ENCODE data around the gene MED27. TPM values are rescaled to one million over a fixed set of nuclear protein-coding genes. Genes with fewer than 3 reads are reported as not detected.

The MED27 gene
- total and polyA plus RNA-seq, 2 donors (not counting 1 experiment from before 2014, with no cell fraction given): 13.4 to 44.7 TPM

DNA sequence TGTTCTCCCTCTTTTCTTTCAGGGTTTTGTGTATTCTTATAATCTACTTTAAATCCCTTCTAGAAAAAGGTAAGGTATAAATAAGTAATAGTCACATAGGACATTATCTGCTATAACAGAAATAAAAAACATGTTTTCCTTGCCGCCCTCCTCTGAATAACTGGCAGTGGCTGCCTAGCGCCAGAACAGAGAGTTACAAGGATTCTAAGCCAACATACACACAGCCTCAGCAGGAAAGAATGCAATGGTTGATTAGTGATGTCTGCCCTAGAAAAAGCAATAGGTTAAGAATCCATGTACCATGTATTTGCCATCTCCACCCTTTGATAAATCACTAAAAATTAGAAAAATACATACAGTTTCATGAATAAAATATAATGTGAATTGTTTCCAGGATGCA, 4.9 kb downstream of the MED27 start:
- Histone ChIP-seq H3K4me3 (replicated peaks in 1 of 4; ENCODE audit: control extremely low read depth in 1 of 4, insufficient read depth in 1 of 4, low read depth in 3 of 4, low read length in 4 of 4) (no peak overlapping the region), H3K79me2 (ENCODE audit: control insufficient read depth, insufficient read depth, low read length) (peaks cover 51% of the 10 kb centered on the region), H3K9me3 (ENCODE audit: control insufficient read depth, insufficient read depth, low read depth, low read length) (no peaks in the 10 kb centered on the region), H4K20me1 (ENCODE audit: control insufficient read depth, extremely low read depth, insufficient read depth, low read length) (peaks cover 3% of the 10 kb centered on the region), H3K27ac (ENCODE audit: insufficient read depth, low read length) (no peak overlapping the region), H3K36me3 (ENCODE audit: control insufficient read depth, insufficient read depth, low read length) (peaks cover 5% of the 10 kb centered on the region), H3K4me2 (ENCODE audit: extremely low read depth, insufficient read depth, low read length) (no peak overlapping the region), H3K4me1 (ENCODE audit: control insufficient read depth, extremely low read depth, insufficient read depth, low read length) (no peaks in the 10 kb centered on the region), H2AFZ (ENCODE audit: low read length) (no peak overlapping the region), H3K9ac (ENCODE audit: insufficient read depth, low read length) (no peak overlapping the region), H3K27me3 (ENCODE audit: control insufficient read depth, insufficient read depth, low read length) (no peaks in the 10 kb centered on the region)
- peak; percentile 72 to 87 for DNase-seq (ENCODE audit: low read depth in 2 of 2)
- TF ChIP-seq, protein P1, sequence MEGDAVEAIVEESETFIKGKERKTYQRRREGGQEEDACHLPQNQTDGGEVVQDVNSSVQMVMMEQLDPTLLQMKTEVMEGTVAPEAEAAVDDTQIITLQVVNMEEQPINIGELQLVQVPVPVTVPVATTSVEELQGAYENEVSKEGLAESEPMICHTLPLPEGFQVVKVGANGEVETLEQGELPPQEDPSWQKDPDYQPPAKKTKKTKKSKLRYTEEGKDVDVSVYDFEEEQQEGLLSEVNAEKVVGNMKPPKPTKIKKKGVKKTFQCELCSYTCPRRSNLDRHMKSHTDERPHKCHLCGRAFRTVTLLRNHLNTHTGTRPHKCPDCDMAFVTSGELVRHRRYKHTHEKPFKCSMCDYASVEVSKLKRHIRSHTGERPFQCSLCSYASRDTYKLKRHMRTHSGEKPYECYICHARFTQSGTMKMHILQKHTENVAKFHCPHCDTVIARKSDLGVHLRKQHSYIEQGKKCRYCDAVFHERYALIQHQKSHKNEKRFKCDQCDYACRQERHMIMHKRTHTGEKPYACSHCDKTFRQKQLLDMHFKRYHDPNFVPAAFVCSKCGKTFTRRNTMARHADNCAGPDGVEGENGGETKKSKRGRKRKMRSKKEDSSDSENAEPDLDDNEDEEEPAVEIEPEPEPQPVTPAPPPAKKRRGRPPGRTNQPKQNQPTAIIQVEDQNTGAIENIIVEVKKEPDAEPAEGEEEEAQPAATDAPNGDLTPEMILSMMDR (conservative IDR thresholded peaks at IDR 0.05 in 1 of 2, IDR thresholded peaks at IDR 0.05 in 1 of 2; ENCODE audit: low read depth in 1 of 2, low read length in 2 of 2): no peak
- TF ChIP-seq EZH2 (IDR thresholded peaks at IDR 0.05; ENCODE audit: low read length, missing control alignments): no peak

DNA sequence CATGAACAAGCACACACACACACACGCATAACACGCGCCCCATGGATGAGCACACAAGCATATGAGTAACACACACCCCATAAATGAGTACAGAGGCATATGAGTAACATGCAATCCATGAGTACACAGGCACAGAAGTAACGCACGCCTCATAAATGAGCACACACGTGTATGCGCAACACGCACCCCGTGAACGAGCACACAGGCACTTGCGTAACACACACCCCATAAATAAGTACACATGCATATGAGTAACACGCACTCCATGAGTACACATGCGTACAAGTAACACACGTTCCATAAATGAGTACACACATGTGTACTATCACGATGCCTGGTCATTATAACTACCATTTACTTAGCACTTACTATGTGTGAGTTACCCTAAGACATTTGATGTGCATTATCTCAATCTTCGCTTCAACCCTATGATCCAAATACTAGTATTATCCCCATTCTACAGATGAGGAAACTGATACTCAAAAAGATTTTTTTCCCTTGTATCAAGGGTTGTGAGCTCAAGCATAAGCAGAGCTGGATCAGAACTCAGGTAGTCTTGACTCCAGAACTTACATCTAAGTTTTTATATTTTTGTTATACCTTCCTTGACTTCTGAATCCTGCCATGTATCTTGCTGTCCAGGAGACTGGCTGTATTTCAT, 7.7 kb downstream of the MED27 start:
- H4K20me1 ChIP-seq (ENCODE audit: control insufficient read depth, extremely low read depth, insufficient read depth, low read length): peaks cover 3% of the 10 kb centered on the region
- H3K9ac ChIP-seq (ENCODE audit: insufficient read depth, low read length): no peak overlapping the region
- H3K36me3 ChIP-seq (ENCODE audit: control insufficient read depth, insufficient read depth, low read length): peaks cover 5% of the 10 kb centered on the region
- H3K4me2 ChIP-seq (ENCODE audit: extremely low read depth, insufficient read depth, low read length): no peak overlapping the region
- no peaks in the 10 kb centered on the region for H3K4me1 ChIP-seq (ENCODE audit: control insufficient read depth, extremely low read depth, insufficient read depth, low read length)
- no peak overlapping the region for H3K4me3 ChIP-seq (replicated peaks in 1 of 4; ENCODE audit: control extremely low read depth in 1 of 4, insufficient read depth in 1 of 4, low read depth in 3 of 4, low read length in 4 of 4)
- H3K27me3 ChIP-seq (ENCODE audit: control insufficient read depth, insufficient read depth, low read length): no peaks in the 10 kb centered on the region
- TF ChIP-seq, protein P1 (conservative IDR thresholded peaks at IDR 0.05 in 1 of 2, IDR thresholded peaks at IDR 0.05 in 1 of 2; ENCODE audit: low read depth in 1 of 2, low read length in 2 of 2): no peak
- TF ChIP-seq EZH2 (IDR thresholded peaks at IDR 0.05; ENCODE audit: low read length, missing control alignments): no peak
- H3K79me2 ChIP-seq (ENCODE audit: control insufficient read depth, insufficient read depth, low read length): peaks cover 33% of the 10 kb centered on the region
- no peak overlapping the region for H3K27ac ChIP-seq (ENCODE audit: insufficient read depth, low read length)
- no peaks in the 10 kb centered on the region for H3K9me3 ChIP-seq (ENCODE audit: control insufficient read depth, insufficient read depth, low read depth, low read length)
- no peak overlapping the region for H2AFZ ChIP-seq (ENCODE audit: low read length)
- no peak for DNase-seq (ENCODE audit: low read depth in 2 of 2)

DNA sequence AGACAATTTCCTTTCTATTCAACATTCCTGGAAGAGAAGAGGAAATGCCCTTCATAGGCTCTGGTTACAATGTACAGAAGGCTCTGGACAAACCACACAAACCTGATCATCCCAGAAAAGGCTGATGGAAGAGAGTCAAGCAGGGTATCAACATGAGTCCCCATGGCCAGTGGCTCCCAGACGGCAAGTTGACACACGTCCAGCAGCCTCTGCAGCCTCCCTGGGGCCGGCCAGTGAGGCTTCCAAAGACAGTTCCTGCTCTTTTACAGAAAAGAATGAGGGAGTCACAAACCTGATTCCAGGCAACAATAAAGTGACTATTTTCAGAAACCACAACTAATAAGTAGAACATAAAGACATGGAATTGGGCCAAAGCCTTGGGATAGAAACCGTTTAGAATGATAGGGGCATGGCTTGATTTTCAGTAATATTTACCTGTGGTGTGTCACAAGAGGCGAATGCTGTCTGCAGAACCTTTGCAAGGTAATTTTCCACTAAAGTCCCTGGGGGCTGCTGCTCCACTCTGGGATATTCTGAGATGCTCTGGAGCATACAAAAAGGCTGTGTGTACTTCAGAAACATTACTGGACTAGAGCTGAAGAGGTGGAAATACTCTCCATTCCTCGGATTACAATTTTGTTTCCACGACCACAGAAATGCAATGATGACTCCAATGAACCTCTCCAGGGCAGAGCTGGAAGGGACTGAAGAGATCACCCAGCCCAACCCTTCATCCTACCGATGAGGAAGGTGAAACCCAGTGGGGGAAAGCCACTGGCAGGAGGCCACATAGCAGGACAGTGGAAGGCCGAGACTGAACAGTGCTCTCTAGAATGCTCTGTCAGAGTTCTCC, 10.4 kb downstream of the MED27 start:
- Histone ChIP-seq H4K20me1 (ENCODE audit: control insufficient read depth, extremely low read depth, insufficient read depth, low read length) (peaks cover 3% of the 10 kb centered on the region), H3K4me3 (replicated peaks in 1 of 4; ENCODE audit: control extremely low read depth in 1 of 4, insufficient read depth in 1 of 4, low read depth in 3 of 4, low read length in 4 of 4) (no peak overlapping the region), H3K27ac (ENCODE audit: insufficient read depth, low read length) (no peak overlapping the region), H3K4me2 (ENCODE audit: extremely low read depth, insufficient read depth, low read length) (no peak overlapping the region), H3K27me3 (ENCODE audit: control insufficient read depth, insufficient read depth, low read length) (no peaks in the 10 kb centered on the region), H3K9me3 (ENCODE audit: control insufficient read depth, insufficient read depth, low read depth, low read length) (no peaks in the 10 kb centered on the region), H3K4me1 (ENCODE audit: control insufficient read depth, extremely low read depth, insufficient read depth, low read length) (no peaks in the 10 kb centered on the region), H3K79me2 (ENCODE audit: control insufficient read depth, insufficient read depth, low read length) (peaks cover 29% of the 10 kb centered on the region), H3K36me3 (ENCODE audit: control insufficient read depth, insufficient read depth, low read length) (peaks cover 5% of the 10 kb centered on the region), H2AFZ (ENCODE audit: low read length) (no peak overlapping the region), H3K9ac (ENCODE audit: insufficient read depth, low read length) (no peak overlapping the region)
- DNase-seq (ENCODE audit: low read depth in 2 of 2): peak in 1 of 2 donors; percentile 92
- TF ChIP-seq EZH2 (IDR thresholded peaks at IDR 0.05; ENCODE audit: low read length, missing control alignments): no peak
- TF ChIP-seq, protein P1 (conservative IDR thresholded peaks at IDR 0.05 in 1 of 2, IDR thresholded peaks at IDR 0.05 in 1 of 2; ENCODE audit: low read depth in 1 of 2, low read length in 2 of 2): no peak
